HCT116 (cell line): ENCODE data around the gene PCSK9. TPM values are rescaled to one million over a fixed set of nuclear protein-coding genes. Genes with fewer than 3 reads are reported as not detected.
A peak's percentile ranks its signal among the peaks of the same experiment; 100 is the strongest.

ENCODE experiments used
- ATAC-seq: fragments of 200-7000 bp; cut with Tn5 transposase; 2 replicates; pipeline ENCODE4 v1.9.1; 2020; ENCODE audit warnings: mild to moderate bottlenecking, moderate library complexity
- BruUV-seq: library from RNA; stranded (reverse); fragments of 400-500 nt; replicated peaks from 2 replicates; lab custom pipeline; 2021; lab: Mats Ljungman, UMichigan
- CTCF ChIA-PET: fragments of 300-600 bp; sonication (Branson Sonifier 250); formaldehyde crosslinking; loops from one replicate; lab custom pipeline; 2021; ENCODE audit warnings: antibody characterized with exemption; lab: Charles Lee
- POLR2A ChIA-PET: fragments of 300-600, 350-600 bp; sonication (Branson Sonifier 250); formaldehyde crosslinking; loops from one replicate; lab custom pipeline; 2021; ENCODE audit warnings: antibody characterized with exemption; lab: Charles Lee
- RAD21 ChIA-PET, 2 experiments: fragments of 300-600 bp; sonication (Branson Sonifier 250); formaldehyde crosslinking; loops; one replicate each; lab custom pipeline; 2023; ENCODE audit warnings: low total read pairs in 2 of 2; ENCODE audit not compliant: uncharacterized antibody in 2 of 2, unreplicated experiment in 2 of 2, low non-redundant PET in 1 of 2; lab: Charles Lee
- DNase-seq: peaks from one replicate; pipeline ENCODE4 v3.0.0-alpha.2; 2010; ENCODE audit warnings: low read depth, low spot score
- H2AFZ ChIP-seq: fragments of 200-600 bp; shearing (Covaris generic), sonication (generic); 2 replicates; pipeline ENCODE4 v1.6.1; 2017; ENCODE audit warnings: low read depth, mixed run types, mixed read lengths, antibody characterized with exemption, low read length; ENCODE audit not compliant: poor library complexity, severe bottlenecking
- H3K27ac ChIP-seq: 2 replicates; pipeline ENCODE4 v1.5.1; 2012; ENCODE audit warnings: low read depth, low read length
- H3K27me3 ChIP-seq: fragments of 200-600 bp; sonication (generic); 2 replicates; pipeline ENCODE4 v1.6.1; 2016; ENCODE audit warnings: mixed run types, low read length, mixed read lengths; ENCODE audit not compliant: insufficient read depth
- H3K36me3 ChIP-seq, 2 experiments: fragments of 200-500 bp in 1 of 2; fragments of 200-600 bp in 1 of 2; sonication (Bioruptor generic) in 1 of 2; sonication (generic) in 1 of 2; 2 replicates each; pipeline versions ENCODE4 v1.5.1 to v1.6.1; 2014 to 2016; ENCODE audit warnings: low read length in 2 of 2, inconsistent platforms in 1 of 2, mixed read lengths in 1 of 2, mixed run types in 1 of 2; ENCODE audit not compliant: insufficient read depth in 2 of 2, control insufficient read depth in 1 of 2
- H3K4me1 ChIP-seq, 2 experiments: fragments of 200-600 bp in 1 of 2; sonication (generic) in 1 of 2; 2 replicates each; pipeline versions ENCODE4 v1.5.1 to v1.6.1; 2012 to 2017; ENCODE audit warnings: low read length in 2 of 2, inconsistent platforms in 1 of 2, mild to moderate bottlenecking in 1 of 2, mixed read lengths in 1 of 2, mixed run types in 1 of 2, moderate library complexity in 1 of 2; ENCODE audit not compliant: insufficient read depth in 2 of 2, control insufficient read depth in 1 of 2
- H3K4me2 ChIP-seq: fragments of 200-600 bp; sonication (generic); 2 replicates; pipeline ENCODE4 v1.6.1; 2017; ENCODE audit warnings: mixed run types, low read length, mixed read lengths
- H3K4me3 ChIP-seq, 2 experiments: fragments of 200-600 bp in 1 of 2; sonication (generic) in 1 of 2; replicated peaks in 1 of 2; 2 replicates each; pipeline ENCODE4 v1.5.1; 2011 to 2016; ENCODE audit warnings: low read length in 2 of 2, control low read depth in 1 of 2, low read depth in 1 of 2, mild to moderate bottlenecking in 1 of 2, mixed read lengths in 1 of 2, mixed run types in 1 of 2
- H3K79me2 ChIP-seq: fragments of 200-600 bp; sonication (generic); 2 replicates; pipeline ENCODE4 v1.6.1; 2017; ENCODE audit warnings: mild to moderate bottlenecking, mixed run types, low read length, moderate library complexity, mixed read lengths; ENCODE audit not compliant: insufficient read depth
- H3K9ac ChIP-seq: fragments of 200-600 bp; sonication (generic); 2 replicates; pipeline ENCODE4 v1.6.1; 2016; ENCODE audit warnings: low read length, mixed read lengths
- H3K9me2 ChIP-seq: fragments of 200-600 bp; sonication (generic), shearing (Covaris generic); 2 replicates; pipeline ENCODE4 v1.6.1; 2017; ENCODE audit warnings: mixed run types, mild to moderate bottlenecking, moderate library complexity; ENCODE audit not compliant: insufficient read depth
- H3K9me3 ChIP-seq, 2 experiments: fragments of 200-500 bp in 1 of 2; fragments of 200-600 bp in 1 of 2; sonication (Bioruptor generic) in 1 of 2; sonication (generic) in 1 of 2; 2 replicates each; pipeline ENCODE4 v1.6.1; 2014 to 2017; ENCODE audit warnings: low read length in 2 of 2, mixed read lengths in 2 of 2, inconsistent platforms in 1 of 2, low read depth in 1 of 2, mild to moderate bottlenecking in 1 of 2, mixed run types in 1 of 2, moderate library complexity in 1 of 2; ENCODE audit not compliant: control insufficient read depth in 1 of 2, insufficient read depth in 1 of 2
- H4K20me1 ChIP-seq: fragments of 200-600 bp; sonication (generic), shearing (Covaris generic); 2 replicates; pipeline ENCODE4 v1.6.1; 2017; ENCODE audit warnings: mixed run types, mild to moderate bottlenecking, moderate library complexity; ENCODE audit not compliant: insufficient read depth
- CTCF ChIP-seq, 3 experiments: fragments of 200-600 bp in 1 of 3; sonication (generic) in 1 of 3; IDR thresholded peaks in 2 of 3; conservative IDR thresholded peaks in 1 of 3; 2 replicates each; pipeline ENCODE4 v1.5.1; 2012 to 2017; ENCODE audit warnings: low read depth in 2 of 3, low read length in 2 of 3, antibody characterized with exemption in 1 of 3, borderline replicate concordance in 1 of 3, control low read depth in 1 of 3, mild to moderate bottlenecking in 1 of 3, mixed read lengths in 1 of 3, mixed run types in 1 of 3, moderate library complexity in 1 of 3; ENCODE audit not compliant: insufficient read depth in 1 of 3
- ELF1 ChIP-seq: IDR thresholded peaks from 2 replicates; pipeline ENCODE4 v1.6.1; 2012; ENCODE audit warnings: low read depth, borderline replicate concordance
- MAX ChIP-seq: IDR thresholded peaks from 2 replicates; pipeline ENCODE4 v1.6.1; 2012
- POLR2AphosphoS5 ChIP-seq: IDR thresholded peaks from 2 replicates; pipeline ENCODE4 v1.6.1; 2011; ENCODE audit warnings: mild to moderate bottlenecking, low read depth, low read length, moderate library complexity
- RAD21 ChIP-seq: IDR thresholded peaks from 2 replicates; pipeline ENCODE4 v1.6.1; 2012; ENCODE audit warnings: low read depth, mild to moderate bottlenecking
- REST ChIP-seq: IDR thresholded peaks from 2 replicates; pipeline ENCODE4 v1.6.1; 2012; ENCODE audit warnings: low read depth
- SIN3A ChIP-seq: IDR thresholded peaks from 2 replicates; pipeline ENCODE4 v1.6.1; 2012; ENCODE audit warnings: low read depth
- SP1 ChIP-seq: IDR thresholded peaks from 2 replicates; pipeline ENCODE4 v1.6.1; 2012; ENCODE audit warnings: low read depth
- SRF ChIP-seq: IDR thresholded peaks from 2 replicates; pipeline ENCODE4 v1.6.1; 2012; ENCODE audit warnings: low read depth
- TCF7L2 ChIP-seq: IDR thresholded peaks from 2 replicates; pipeline ENCODE4 v1.7.0; 2011; ENCODE audit warnings: borderline replicate concordance, inconsistent platforms; ENCODE audit not compliant: insufficient read depth, insufficient read length; ENCODE audit errors: extremely low read depth
- YY1 ChIP-seq: IDR thresholded peaks from 2 replicates; pipeline ENCODE4 v1.6.1; 2011; ENCODE audit warnings: low read length, low read depth, moderate library complexity, mild to moderate bottlenecking; ENCODE audit not compliant: insufficient replicate concordance; ENCODE audit errors: extremely low read depth
- ZNF274 ChIP-seq: fragments of 200-500 bp; sonication (Bioruptor generic); IDR thresholded peaks from 2 replicates; pipeline ENCODE4 v1.6.1; 2014; ENCODE audit warnings: mild to moderate bottlenecking, low read depth, low read length, inconsistent platforms
- intact Hi-C: fragments of 100-400 bp; cut with micrococcal nuclease; formaldehyde crosslinking; loops from 2 replicates; pipeline ENCODE4 v1.10.0; 2022
- total RNA-seq: library from RNA; stranded (reverse); gene quantifications from one replicate; pipeline ENCODE4 v1.2.1, GENCODE V29; 2021; ENCODE audit not compliant: unreplicated experiment

PCSK9 gene
- total RNA-seq, 1 experiment from 2014 or later, result 39.6 TPM

- ChIA-PET RAD21 (no interaction called here), POLR2A (no interaction called here), CTCF (interaction anchor here (0.6 to 1.9 kb wide), 7 partner anchors 20 to 1749 kb away, joined by 3 to 13 read pairs (median 4); no protein-coding TSS in a partner anchor)
- Histone ChIP-seq H3K27me3 (no peaks in the 10 kb centered on the region), H3K36me3 (peaks cover 31 to 44% of the 10 kb centered on the region in 2 experiments; a peak in 3 of 4 replicates), H3K9ac (no peak overlapping the region), H3K9me3 (no peaks in the 10 kb centered on the region), H2AFZ (no peak overlapping the region), H3K27ac (no peak overlapping the region), H3K4me2 (no peak overlapping the region), H3K9me2 (no peaks in the 10 kb centered on the region), H4K20me1 (no peaks in the 10 kb centered on the region), H3K4me1 (no peaks in the 10 kb centered on the region), H3K79me2 (no peaks in the 10 kb centered on the region), H3K4me3 (no peak overlapping the region)
- peak; percentile 93 for ATAC-seq
- intact Hi-C loops, result loop anchor here (2.0 kb wide), 1 partner anchor 205 kb away; no protein-coding TSS in a partner anchor
- BruUV-seq, result no TSS peak
- TF ChIP-seq CTCF (IDR thresholded peaks at IDR 0.05 in 2 of 3, conservative IDR thresholded peaks at IDR 0.05 in 1 of 3; ENCODE audit: borderline replicate concordance in 1 of 3, insufficient read depth in 1 of 3, low read depth in 2 of 3, low read length in 2 of 3) (peak; percentile 43 to 59 (median 56); a peak in 5 of 6 replicates), POLR2AphosphoS5 (no peak), SP1 (no peak), RAD21 (peak; percentile 59)
- no peak for DNase-seq
These were observed 32.1 kb downstream of the PCSK9 start for GRCh38 chr1:55071477-55071876.

GRCh38 chr1:55073187-55073916 is 34.0 kb downstream of the PCSK9 start:
- CTCF ChIA-PET, result interaction anchor here (1.4 kb wide), 1 partner anchor 204 kb away, joined by 3 read pairs; no protein-coding TSS in a partner anchor
- no peak for ATAC-seq
- H3K79me2 ChIP-seq, result no peaks in the 10 kb centered on the region
- TF ChIP-seq SIN3A (no peak), SP1 (no peak), YY1 (no peak), POLR2AphosphoS5 (no peak), MAX (no peak), ZNF274 (no peak), TCF7L2 (no peak), REST (no peak), ELF1 (no peak), SRF (no peak), RAD21 (no peak)
- TF ChIP-seq, all 23 proteins: peak for 0
- Histone ChIP-seq H4K20me1 (no peaks in the 10 kb centered on the region), H3K9ac (no peak overlapping the region), H3K27ac (no peak overlapping the region), H3K9me2 (no peaks in the 10 kb centered on the region), H3K4me2 (no peak overlapping the region), H3K4me3 (no peak overlapping the region), H2AFZ (no peak overlapping the region), H3K36me3 (peaks cover 35 to 44% of the 10 kb centered on the region in 2 experiments; a peak in 3 of 4 replicates), H3K9me3 (no peaks in the 10 kb centered on the region), H3K27me3 (no peaks in the 10 kb centered on the region), H3K4me1 (no peaks in the 10 kb centered on the region)
- DNase-seq, result no peak
- BruUV-seq, result no TSS peak
- RAD21 ChIA-PET, result no interaction called here
- intact Hi-C loops, result no loop called here
- POLR2A ChIA-PET, result no interaction called here
